DOHH2 (cell line): Measurements from ENCODE around the gene GOLGA3.
"Not testable (repeated sequence)": the region's sequence is repeated elsewhere in the genome, so short reads cannot be mapped to it uniquely, and the experiment has no call there.

Source experiments
- H3F3A ChIP-seq: fragments of 200-600 bp; sonication (generic), shearing (Covaris generic); 2 replicates; pipeline ENCODE4 v1.6.0; 2016; ENCODE audit warnings: antibody characterized with exemption, mild to moderate bottlenecking; ENCODE audit not compliant: control insufficient read depth, insufficient read depth
- H3K27ac ChIP-seq: fragments of 200-600 bp; sonication (generic); 2 replicates; pipeline ENCODE4 v1.5.1; 2014; ENCODE audit warnings: low read depth, mild to moderate bottlenecking, low read length, moderate library complexity
- H3K27me3 ChIP-seq: fragments of 200-600 bp; sonication (generic); 2 replicates; pipeline ENCODE4 v1.6.1; 2014; ENCODE audit warnings: mild to moderate bottlenecking, low read length, mixed read lengths; ENCODE audit not compliant: control insufficient read depth
- H3K36me3 ChIP-seq: fragments of 200-600 bp; sonication (generic); 2 replicates; pipeline ENCODE4 v1.6.1; 2014; ENCODE audit warnings: mild to moderate bottlenecking, low read length, moderate library complexity, mixed read lengths; ENCODE audit not compliant: control insufficient read depth
- H3K4me1 ChIP-seq: fragments of 200-600 bp; sonication (generic); 2 replicates; pipeline ENCODE4 v1.6.1; 2014; ENCODE audit warnings: mild to moderate bottlenecking, low read length, mixed read lengths; ENCODE audit not compliant: control insufficient read depth
- H3K4me2 ChIP-seq: fragments of 200-600 bp; sonication (generic); 2 replicates; pipeline ENCODE4 v1.6.0; 2014; ENCODE audit warnings: mild to moderate bottlenecking, low read length, moderate library complexity
- H3K4me3 ChIP-seq: fragments of 200-600 bp; sonication (generic); 2 replicates; pipeline ENCODE4 v1.5.1; 2014; ENCODE audit warnings: mild to moderate bottlenecking, low read length, mixed read lengths
- H3K79me2 ChIP-seq: fragments of 200-600 bp; sonication (generic); 2 replicates; pipeline ENCODE4 v1.6.1; 2014; ENCODE audit warnings: mild to moderate bottlenecking, low read length, mixed read lengths; ENCODE audit not compliant: control insufficient read depth
- H3K9me2 ChIP-seq: fragments of 200-600 bp; sonication (generic); replicated peaks from 2 replicates; pipeline ENCODE4 v1.6.1; 2014; ENCODE audit warnings: mild to moderate bottlenecking, low read length, mixed read lengths; ENCODE audit not compliant: control insufficient read depth
- H3K9me3 ChIP-seq: fragments of 200-600 bp; sonication (generic); 2 replicates; pipeline ENCODE4 v1.6.1; 2014; ENCODE audit warnings: antibody characterized with exemption, low read length, mixed read lengths; ENCODE audit not compliant: control insufficient read depth, insufficient read depth
- H4K20me1 ChIP-seq: fragments of 200-600 bp; sonication (generic); 2 replicates; pipeline ENCODE4 v1.6.0; 2014; ENCODE audit warnings: low read depth, mild to moderate bottlenecking, antibody characterized with exemption, low read length, moderate library complexity; ENCODE audit not compliant: control insufficient read depth, insufficient read depth
- CTCF ChIP-seq: fragments of 200-600 bp; sonication (generic); IDR thresholded peaks from one replicate; pipeline ENCODE4 v1.5.1; 2014; ENCODE audit warnings: antibody characterized with exemption, mild to moderate bottlenecking, low read depth, low read length; ENCODE audit not compliant: poor library complexity, severe bottlenecking
- EZH2phosphoT487 ChIP-seq: fragments of 200-600 bp; sonication (generic); IDR thresholded peaks from 2 replicates; pipeline ENCODE4 v1.6.1; 2017; ENCODE audit warnings: borderline replicate concordance, mild to moderate bottlenecking, antibody characterized with exemption, low read length, moderate library complexity, mixed read lengths

GOLGA3 gene

DNA sequence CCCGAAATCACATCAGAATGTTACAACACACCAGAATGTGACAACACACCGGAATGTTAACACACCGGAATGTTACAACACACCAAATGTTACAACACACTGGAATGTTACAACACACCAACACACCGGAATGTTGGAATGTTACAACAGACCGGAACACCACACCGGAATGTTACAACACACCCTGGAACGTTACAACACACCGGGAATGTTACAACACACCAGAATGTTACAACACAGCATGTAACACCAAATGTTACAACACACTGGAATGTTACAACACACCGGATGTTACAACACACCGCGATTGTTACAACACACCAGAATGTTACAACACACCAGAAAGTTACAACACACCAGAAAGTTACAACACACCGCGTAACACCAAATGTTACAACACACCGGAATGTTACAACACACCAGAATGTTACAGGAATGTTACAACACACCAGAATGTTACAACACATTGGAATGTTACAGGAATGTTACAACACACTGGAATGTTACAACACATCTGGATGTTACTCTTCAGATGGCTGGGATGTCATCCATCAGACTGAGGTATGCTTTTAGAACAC lies 37.7 kb upstream of the GOLGA3 start:
- Histone ChIP-seq H3K36me3 (peaks cover 38% of the 10 kb centered on the region), H3K4me2 (no peak overlapping the region), H3K9me3 (no peaks in the 10 kb centered on the region), H3K27me3 (no peaks in the 10 kb centered on the region), H3K79me2 (peaks cover 2% of the 10 kb centered on the region; the same call in 1 of the 2 replicates), H3F3A (no peaks in the 10 kb centered on the region), H3K27ac (no peak overlapping the region), H3K4me3 (no peak overlapping the region), H3K4me1 (no peaks in the 10 kb centered on the region), H3K9me2 (no peaks in the 10 kb centered on the region), H4K20me1 (no peaks in the 10 kb centered on the region)
- TF ChIP-seq CTCF (no peak), EZH2phosphoT487 (no peak)

GRCh38 chr12:132861558-132861957 lies 32.9 kb upstream of the GOLGA3 start:
- Histone ChIP-seq H3K4me3 (no peak overlapping the region), H3K4me2 (no peak overlapping the region), H3K27ac (no peak overlapping the region), H3K9me2 (no peaks in the 10 kb centered on the region), H3K4me1 (no peaks in the 10 kb centered on the region), H3F3A (no peaks in the 10 kb centered on the region), H3K36me3 (peaks cover 40% of the 10 kb centered on the region), H4K20me1 (no peaks in the 10 kb centered on the region), H3K9me3 (no peaks in the 10 kb centered on the region), H3K79me2 (peaks cover 2% of the 10 kb centered on the region; the same call in 1 of the 2 replicates), H3K27me3 (no peaks in the 10 kb centered on the region)
- TF ChIP-seq EZH2phosphoT487: no peak
- no peak for TF ChIP-seq CTCF

DNA sequence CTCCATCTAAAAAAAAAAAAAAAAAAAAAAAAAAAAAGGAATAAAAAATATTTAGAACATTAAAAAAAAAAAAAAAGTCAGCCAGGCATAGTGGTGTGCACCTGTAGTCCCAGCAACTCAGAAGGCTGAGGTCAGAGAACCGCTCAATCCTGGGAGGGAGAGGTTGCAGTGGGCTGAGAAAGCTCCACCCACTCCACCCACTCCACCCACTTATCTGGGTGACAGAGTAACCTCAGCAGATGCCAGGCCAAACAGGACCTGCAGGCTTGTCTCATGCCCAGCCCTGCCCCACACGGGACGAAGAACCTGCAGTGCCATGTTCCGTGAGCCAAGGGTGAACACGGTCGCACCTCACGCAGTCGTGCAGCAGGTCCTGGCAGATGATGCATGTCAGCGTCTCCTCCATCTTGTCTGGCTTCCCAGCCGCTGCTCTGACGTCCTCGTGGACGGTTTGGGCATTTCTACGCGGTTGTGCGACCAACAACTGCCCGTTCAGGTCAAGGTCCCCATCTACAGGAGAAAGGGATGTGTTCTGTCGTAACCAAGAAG lies 30.1 kb upstream of the GOLGA3 start:
- H4K20me1 ChIP-seq: no peaks in the 10 kb centered on the region
- H3K27ac ChIP-seq: no peak overlapping the region
- TF ChIP-seq EZH2phosphoT487: no peak
- TF ChIP-seq CTCF: no peak
- no peaks in the 10 kb centered on the region for H3K4me1 ChIP-seq
- H3K4me3 ChIP-seq: no peak overlapping the region
- no peaks in the 10 kb centered on the region for H3K79me2 ChIP-seq
- H3K9me3 ChIP-seq: no peaks in the 10 kb centered on the region
- H3K4me2 ChIP-seq: no peak overlapping the region
- peaks cover 40% of the 10 kb centered on the region for H3K36me3 ChIP-seq
- H3K9me2 ChIP-seq: no peaks in the 10 kb centered on the region
- no peaks in the 10 kb centered on the region for H3K27me3 ChIP-seq
- H3F3A ChIP-seq: no peaks in the 10 kb centered on the region

GRCh38 chr12:132857019-132857418 lies 28.4 kb upstream of the GOLGA3 start:
- H3K36me3 ChIP-seq: peaks cover 56% of the 10 kb centered on the region
- not testable (repeated sequence) for H3K79me2 ChIP-seq, H3K9me2 ChIP-seq, H4K20me1 ChIP-seq, H3F3A ChIP-seq, H3K27me3 ChIP-seq, H3K9me3 ChIP-seq, H3K27ac ChIP-seq, H3K4me3 ChIP-seq, H3K4me2 ChIP-seq, H3K4me1 ChIP-seq
